ENCODE measurements around the gene RAB34.

GRCh38 chr17:28702026-28702751 is 15.5 kb downstream of the RAB34 start:
- TF ChIP-seq, protein P1, sequence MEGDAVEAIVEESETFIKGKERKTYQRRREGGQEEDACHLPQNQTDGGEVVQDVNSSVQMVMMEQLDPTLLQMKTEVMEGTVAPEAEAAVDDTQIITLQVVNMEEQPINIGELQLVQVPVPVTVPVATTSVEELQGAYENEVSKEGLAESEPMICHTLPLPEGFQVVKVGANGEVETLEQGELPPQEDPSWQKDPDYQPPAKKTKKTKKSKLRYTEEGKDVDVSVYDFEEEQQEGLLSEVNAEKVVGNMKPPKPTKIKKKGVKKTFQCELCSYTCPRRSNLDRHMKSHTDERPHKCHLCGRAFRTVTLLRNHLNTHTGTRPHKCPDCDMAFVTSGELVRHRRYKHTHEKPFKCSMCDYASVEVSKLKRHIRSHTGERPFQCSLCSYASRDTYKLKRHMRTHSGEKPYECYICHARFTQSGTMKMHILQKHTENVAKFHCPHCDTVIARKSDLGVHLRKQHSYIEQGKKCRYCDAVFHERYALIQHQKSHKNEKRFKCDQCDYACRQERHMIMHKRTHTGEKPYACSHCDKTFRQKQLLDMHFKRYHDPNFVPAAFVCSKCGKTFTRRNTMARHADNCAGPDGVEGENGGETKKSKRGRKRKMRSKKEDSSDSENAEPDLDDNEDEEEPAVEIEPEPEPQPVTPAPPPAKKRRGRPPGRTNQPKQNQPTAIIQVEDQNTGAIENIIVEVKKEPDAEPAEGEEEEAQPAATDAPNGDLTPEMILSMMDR (conservative IDR thresholded peaks at IDR 0.05; ENCODE audit: low read length), result no peak
- TF ChIP-seq EZH2phosphoT487 (IDR thresholded peaks at IDR 0.05; ENCODE audit: borderline replicate concordance), result no peak
